Activated naive CD8-positive, alpha-beta T cell treated with anti-CD3 and anti-CD28 coated beads, Interleukin-2, amount 50 U/mL, for 16 hours (primary cell): Measurements from ENCODE around the gene DNAJC18.
"Not testable (repeated sequence)": the region's sequence is repeated elsewhere in the genome, so short reads cannot be mapped to it uniquely, and the experiment has no call there.

ENCODE experiments used
- DNase-seq: peaks from one replicate; pipeline ENCODE4 v3.0.0-alpha.2; 2020; ENCODE audit warnings: low read depth, low spot score

DNAJC18 gene

DNA sequence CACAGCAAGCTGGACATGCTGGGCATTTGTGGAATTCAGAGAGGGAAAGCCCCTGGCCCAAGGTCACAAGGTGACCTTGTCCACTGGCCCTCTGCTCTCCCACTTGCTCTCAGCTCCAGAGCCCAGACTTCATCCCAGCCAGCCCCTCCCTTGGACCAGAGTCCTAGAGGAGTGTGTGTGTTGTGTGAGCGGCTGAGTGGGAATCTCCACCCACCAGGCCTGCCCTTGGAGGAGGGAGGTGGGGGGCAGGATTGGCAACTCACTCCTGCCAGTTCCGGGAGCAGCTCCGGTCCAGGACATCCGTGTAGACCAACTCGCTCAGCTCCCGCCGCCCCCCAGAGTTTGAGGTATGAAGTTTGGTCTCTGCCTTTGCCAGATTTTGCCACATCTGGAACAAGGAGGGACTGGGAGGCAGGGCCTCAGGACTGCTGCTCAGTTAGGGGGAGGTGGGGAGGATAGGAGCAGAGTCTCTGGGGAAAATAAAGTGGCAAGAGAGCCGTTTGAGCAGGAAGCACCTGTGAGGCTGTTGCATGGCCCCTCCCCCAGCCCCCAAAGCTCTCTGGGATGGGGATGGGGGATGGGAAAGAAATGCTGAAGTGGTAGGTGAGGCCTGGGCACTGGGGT is 51.0 kb downstream of the DNAJC18 start:
- no peak for DNase-seq

DNA sequence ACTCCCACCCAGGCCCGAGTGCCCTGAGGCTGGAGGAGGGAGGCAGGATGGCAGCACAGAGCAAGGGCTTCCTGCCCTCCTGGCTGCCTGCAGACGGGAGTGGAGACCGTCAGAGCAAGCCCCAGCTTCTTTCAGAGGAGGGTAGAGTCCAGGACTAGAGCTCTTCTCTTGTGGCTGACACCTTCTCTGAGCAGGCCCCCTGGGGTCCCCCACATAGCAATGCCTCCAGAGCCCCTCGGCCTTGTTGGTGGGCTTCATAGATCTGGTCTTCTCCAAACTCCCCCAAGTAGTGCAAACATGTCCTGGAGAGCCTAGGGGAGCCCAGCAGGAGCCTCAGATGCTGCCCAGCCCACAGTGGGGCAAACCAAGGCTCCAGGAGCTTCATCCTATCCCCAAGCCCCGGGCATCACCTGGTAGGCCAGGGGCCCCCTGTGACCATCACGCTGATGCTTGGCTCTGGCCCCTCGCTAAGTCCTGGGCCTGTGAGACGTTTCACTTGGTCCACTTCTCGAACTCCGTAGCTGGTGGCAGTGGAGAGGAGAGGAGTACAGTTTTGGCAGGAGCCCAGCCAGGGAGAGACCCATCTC is 51.6 kb downstream of the DNAJC18 start:
- no peak for DNase-seq

DNA sequence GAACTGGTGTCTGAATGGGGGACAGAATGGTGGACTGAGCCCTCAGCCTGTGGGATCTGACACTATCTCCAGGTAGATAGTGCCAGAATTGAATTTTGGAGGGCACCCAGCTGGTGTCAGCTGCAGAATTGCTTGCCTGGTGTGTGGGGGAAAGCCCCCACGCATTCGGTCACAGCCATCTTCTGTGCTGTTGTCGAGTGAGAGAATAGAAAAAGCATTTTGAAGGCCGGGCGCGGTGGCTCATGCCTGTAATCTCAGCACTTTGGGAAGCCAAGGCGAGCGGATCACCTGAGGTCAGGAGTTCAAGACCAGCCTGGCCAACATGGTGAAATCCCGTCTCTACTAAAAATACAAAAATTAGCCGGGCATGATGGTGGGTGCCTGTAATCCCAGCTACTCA is 52.4 kb downstream of the DNAJC18 start:
- not testable (repeated sequence) for DNase-seq

DNA sequence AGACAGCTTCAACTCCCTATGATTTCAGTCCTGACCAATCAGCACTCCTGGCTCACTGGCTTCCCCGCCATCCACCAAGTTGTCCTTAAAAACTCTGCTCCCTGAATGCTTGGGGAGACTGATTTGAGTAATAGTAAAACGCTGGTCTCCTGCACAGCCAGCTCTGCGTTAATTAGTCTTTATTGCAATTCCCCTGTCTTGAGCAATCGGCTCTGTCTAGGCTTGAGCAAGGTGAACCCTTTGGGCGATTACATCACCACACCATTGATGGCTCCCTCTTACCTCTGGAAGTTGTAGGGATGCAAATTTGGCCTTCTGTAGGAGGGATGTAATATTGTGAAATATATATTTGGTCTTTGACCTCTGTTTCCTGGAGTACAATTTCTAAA is 53.3 kb downstream of the DNAJC18 start:
- DNase-seq, result no peak

DNA sequence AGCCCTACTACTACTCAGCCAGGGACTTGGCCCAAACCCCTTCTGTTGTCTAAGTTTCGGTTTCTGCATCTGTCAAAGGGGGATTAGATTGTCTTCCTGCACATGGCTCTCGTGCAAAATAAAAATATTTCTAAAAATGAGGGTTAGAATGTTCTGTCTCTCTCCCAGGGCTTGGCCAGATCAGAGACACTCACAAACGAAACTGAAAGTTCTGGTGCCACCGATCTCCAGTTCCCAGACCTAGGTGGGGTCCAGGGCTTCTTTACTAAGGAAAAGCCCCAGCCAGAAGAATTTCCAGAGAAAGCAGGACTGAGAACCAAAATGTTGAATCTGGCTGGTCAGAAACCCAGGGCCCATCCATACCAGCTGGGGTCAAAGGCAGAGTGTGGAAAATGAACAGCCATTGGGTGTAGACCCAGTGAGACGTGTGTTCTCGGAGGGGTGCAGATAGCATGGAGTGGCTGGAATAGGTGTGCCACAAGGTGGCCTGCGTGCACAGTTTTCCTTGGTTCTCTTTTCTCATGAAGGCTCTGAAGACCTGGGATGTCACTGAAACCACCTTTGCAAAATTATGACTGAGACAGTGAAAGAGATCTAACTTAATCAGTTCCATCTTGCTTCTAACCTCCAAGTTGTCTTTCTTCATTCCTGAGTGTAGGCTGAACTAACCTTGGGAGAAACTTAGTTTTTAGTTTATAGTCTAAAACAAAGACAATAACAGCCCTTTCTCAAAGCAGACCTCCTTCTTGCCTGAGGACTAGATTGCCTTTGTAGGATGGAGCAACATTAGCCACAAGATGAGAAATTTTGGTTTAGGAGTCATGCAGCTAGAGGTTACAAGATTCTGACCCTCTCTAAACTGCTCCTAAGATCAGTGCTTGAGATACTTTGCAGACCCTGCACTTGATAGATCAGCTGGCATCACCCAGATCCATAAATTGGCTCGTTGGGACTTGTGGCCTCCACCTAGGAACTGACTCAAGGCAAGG is 54.0 kb downstream of the DNAJC18 start:
- no peak for DNase-seq

DNA sequence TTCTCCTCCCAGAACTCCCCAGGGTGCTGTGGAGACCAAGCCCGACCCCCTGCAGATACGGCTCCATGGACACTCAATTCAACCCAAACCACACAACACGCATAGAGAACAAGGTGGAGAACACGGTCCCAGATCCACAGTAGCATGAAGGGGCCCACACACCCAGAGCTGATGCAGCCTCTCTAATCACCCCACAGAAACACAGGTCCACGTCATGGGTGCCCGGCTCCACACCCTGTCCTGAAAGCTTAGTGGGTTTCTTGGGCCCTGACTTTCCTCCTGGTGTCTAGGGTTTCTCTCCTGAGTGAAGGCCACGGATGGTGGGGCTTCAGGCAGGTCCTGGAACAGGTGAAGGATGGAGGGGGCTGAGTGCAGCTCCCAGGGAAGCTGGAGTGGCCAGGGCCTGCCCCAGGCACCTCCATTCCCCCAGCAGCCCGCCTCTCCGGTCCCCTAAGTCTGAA is 54.7 kb downstream of the DNAJC18 start:
- DNase-seq, result no peak

DNA sequence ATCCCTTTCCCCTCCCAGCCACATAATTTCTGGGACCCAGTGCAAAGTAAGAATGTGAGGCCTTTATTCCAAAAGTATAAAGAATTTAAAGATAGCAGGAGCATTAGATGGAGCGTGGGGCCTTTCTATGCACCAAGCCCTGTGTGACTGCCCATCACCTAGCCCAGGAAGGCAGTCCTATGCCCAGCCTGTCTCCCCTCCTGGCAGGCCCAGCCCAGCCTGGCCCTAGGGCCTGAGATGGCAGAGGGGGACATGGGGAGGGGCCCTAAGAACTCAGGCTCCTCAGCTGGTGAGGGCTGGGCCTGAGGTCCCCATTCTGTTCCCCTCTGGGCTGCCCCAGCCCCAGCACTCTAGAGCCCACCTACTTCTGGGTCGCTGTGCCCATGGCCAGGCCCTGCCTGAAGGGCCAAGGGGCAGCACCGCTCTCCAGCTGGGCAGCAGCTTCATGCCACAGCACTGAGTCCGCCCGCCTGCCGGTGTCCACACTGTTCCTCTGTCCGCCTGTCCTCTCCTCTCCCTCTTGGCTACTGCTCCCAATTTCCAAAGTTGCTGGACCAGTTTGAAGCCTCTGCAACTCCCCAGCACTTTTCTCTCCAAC is 55.2 kb downstream of the DNAJC18 start:
- DNase-seq, result no peak

DNA sequence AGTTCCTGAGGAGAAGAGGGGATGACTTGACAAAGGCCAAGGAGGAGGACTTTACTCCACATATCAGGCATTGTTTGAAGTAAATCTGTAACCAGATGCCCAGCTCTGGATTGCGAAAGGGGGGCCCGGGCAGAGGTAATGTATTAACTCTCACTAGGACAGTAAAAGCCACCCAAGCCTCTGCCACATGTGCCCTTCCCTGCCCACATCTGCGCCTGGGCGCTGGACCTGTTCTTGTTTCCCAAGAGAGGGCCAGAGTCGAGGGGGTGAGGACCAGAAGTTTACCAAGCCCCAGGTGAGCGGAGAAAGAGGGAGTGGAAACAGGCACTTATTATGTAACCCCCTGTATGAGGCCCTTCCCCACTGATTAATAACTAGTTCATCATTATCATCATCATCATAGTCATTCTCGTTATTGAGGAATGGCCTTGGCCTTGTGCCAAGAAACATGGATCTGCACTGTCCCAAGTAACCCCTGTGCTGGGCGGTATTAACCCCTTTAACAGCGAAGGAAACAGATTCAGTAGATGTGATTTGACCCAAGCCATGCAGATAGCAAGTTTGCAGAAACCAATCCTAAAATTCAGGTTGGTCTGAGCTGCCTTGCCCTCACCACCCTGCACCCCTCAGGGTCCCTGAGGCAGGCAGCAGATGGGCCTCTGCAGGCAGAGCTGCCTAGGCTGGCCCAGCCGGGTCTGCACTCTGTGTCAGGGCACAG is 55.9 kb downstream of the DNAJC18 start, which contains the start of gene SLC23A1:
Gene SLC23A1 (minus strand): TSS at position 23 of the 718 bp plus-strand sequence. CDS start 44 bp downstream, outside the sequence.
- DNase-seq, result no peak

DNA sequence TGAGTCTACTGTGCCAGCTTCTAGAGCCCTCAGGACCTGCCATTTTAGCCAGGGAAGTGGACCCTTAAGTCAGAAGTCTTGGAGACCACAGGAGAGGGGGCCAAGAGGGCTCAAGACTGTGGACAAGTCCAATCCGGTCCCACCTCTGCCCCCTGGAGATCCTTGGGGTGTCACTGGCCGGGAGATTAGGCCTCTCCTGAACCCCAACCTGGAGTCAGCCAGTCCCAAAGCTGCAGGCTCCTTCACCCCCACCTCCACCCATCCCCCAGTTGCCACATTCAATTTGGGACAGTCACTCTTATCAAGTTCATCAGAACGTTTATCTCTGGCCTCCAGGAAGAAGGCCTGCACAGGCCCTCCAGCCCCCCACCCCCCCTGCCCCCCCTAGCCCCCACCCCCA is 56.5 kb downstream of the DNAJC18 start:
- no peak for DNase-seq

DNA sequence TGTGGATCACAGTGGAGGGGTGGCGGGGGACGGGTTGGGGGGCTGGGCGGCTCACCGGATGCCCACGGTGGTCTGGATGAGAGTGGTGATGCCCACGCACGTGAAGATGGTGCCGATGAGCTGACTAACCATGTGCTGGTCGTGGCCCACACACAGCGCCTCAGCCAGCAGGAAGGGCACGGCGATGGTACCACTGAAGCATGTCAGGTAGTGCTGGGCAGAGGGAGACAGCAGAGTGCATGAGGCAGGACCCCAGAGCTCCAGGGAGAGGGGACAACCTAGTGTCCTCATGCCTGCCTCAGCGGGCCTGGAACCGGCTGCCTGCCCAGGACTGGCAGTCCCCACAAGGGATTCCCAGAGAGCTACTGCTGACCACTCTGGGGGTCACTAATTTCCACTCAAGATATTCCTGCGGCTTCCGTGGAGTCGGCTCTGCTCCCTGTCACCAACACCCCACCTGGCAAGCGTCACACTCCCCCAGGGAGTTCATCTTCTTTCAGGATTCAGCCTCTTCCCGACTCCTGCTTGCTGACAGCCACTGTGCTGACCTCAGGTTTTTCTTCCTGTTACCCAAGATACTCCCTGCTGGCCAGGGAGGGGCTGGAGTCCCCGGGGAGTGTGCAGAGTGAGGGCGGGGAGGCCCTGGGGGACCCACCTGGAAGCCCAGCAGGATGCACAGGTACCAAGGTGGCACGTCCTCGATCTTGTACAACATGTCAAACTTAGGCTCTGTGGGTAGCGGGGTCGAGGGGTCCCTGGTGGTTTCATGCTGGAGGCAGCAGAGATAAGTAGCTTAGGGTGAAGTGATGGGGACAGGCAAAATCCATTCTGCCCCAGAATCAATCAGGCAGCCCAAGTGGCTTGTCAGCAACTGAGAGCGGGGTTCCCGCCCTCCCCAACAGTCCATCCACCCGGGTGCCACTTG is 57.2 kb downstream of the DNAJC18 start:
- no peak for DNase-seq

DNA sequence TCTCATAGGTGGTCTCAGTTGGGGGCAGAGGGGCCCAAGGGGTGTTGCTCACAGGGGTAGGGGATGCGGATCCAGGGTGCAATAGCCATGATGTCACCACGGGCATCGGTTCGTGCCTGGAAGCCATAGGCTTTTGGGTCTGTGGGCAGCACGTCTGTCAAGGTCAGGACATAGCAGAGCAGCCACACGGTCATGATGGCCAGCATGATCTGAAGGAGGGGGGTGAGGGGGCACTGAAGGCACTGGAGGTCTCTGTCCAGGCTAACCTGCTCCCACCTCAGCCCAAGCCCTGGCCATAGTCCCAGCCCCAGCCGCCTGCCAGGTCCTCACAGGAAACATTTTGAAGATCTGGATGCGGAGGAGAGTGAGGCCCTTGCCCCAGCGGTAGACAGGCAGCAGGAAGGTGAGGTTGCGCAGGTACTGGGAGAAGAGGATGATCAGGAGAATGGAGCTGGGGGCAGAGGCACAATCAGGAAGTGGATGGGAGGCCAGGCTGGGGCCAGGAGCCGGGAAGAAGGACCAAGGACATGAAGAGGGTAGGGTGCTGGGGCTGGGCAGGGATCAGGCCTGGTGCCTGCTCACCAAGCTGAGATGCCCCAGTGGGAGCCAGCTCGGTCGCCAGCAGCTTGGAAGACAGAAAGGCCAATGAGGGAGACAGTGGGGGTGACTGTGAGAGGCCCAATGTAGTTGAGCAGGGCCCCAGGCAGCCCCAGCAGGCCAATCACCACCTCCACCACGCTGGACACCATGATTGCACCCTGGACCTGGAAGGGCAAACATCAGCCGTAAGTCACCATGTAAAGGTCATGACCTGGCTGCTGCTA is 59.5 kb downstream of the DNAJC18 start:
- no peak for DNase-seq

DNA sequence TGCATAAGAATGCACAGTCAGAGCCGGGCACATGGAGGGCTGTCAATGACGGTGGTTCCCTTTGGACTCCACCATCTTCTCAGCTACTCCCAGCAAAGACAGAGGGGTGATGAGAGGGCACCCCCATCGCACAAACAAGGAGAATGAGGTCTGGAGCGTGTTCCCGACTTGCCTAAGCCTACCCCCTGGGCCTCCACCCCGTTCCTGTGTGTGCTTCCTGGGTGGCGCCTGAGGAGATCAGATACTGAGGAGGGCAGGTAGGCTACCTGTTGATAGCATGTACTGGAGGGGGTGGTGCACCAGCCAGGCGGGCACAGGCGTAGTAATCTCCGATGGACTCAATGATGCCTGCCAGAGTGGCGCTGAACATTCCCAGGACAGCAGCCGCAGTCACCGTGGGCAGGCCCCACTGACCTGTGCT is 60.4 kb downstream of the DNAJC18 start:
- DNase-seq, result no peak

DNA sequence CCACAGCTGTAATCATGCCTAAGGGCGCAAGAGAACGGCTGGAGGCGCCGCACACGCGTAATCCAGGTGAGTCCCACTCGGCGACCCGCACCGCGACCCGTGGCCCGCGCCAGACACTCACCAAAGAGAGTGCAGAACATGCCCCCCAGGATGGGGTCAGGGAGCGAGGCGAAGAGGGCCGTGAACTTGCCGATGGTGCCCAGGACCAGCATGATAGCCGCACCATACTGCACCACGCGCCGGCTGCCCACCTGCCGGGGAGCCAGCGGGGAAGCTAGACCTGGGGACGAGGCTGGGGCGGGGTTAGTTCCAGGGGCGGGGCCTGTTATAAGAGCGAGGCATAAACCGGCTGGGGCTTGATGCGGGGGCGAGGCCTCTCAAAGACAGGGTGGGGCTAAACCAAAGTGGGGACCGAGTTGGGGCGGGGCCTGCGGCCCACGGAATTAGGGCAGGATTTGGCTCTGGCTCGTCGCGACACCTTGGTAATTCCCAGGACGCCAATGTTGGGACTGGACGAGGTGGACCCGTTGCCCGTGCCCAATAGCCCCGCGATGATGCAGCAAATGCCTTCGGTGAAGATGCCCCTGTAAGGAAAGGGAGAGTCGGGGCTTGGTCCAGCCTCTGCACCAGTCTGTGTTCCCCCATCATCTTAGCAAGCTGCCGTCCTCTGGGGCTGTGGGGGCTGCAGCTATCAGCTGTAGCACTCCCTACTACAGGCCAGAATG is 61.1 kb downstream of the DNAJC18 start:
- DNase-seq, result no peak

DNA sequence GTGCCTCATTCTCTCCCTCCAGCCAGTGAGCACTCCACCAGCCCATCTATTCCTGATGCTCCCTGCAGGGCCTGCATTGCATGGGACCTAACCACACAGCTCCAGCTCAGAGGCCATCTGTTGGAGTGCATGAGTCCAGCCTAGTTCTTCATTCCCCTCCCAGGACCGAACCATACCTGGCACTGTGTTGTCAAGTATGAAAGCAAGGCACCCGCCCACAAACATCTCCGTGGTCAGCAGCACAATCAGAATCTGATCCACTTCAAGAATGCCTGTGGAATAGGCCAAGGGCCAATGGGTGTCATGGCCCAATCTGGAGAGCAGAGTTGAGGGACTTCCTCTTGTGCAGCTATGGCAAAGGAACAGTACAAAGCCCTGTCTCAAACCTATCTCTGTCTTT is 62.1 kb downstream of the DNAJC18 start:
- no peak for DNase-seq

DNA sequence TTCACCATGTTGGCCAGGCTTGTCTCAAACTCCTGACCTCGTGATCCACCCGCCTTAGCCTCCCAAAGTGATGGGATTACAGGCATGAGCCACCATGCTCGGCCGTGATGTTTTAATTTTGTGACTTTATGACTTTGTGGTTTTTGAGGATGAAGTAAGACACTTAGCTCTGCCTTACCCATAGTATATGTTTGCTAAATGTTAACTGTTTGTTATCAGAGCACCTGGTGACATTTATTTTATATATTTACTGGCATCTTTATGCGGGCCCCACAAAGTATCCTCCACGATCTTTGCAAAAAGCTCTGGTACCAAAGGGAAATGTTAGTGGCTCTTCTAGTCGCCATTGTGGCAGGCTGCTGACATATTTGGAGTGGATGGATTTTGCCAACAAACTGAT is 63.0 kb downstream of the DNAJC18 start:
- no peak for DNase-seq

DNA sequence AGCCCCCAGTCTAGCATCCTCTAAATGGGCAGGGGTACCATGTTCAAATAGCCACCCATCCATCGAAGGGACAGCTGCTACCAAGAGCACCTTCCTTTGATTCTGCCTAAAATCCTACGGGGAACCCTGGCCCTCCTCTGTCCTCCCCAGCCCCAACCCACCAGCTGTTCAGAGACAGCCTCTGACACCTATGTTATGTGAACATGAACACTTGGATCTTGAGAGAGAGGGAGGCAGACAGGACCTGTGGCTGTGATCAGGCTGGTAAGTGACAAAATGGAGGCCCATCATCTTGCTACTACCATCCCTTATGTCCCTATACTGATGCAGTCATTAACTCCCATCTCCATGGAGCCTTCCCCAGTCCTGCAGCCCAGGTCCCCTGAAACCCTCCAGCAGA is 64.4 kb downstream of the DNAJC18 start:
- no peak for DNase-seq

DNA sequence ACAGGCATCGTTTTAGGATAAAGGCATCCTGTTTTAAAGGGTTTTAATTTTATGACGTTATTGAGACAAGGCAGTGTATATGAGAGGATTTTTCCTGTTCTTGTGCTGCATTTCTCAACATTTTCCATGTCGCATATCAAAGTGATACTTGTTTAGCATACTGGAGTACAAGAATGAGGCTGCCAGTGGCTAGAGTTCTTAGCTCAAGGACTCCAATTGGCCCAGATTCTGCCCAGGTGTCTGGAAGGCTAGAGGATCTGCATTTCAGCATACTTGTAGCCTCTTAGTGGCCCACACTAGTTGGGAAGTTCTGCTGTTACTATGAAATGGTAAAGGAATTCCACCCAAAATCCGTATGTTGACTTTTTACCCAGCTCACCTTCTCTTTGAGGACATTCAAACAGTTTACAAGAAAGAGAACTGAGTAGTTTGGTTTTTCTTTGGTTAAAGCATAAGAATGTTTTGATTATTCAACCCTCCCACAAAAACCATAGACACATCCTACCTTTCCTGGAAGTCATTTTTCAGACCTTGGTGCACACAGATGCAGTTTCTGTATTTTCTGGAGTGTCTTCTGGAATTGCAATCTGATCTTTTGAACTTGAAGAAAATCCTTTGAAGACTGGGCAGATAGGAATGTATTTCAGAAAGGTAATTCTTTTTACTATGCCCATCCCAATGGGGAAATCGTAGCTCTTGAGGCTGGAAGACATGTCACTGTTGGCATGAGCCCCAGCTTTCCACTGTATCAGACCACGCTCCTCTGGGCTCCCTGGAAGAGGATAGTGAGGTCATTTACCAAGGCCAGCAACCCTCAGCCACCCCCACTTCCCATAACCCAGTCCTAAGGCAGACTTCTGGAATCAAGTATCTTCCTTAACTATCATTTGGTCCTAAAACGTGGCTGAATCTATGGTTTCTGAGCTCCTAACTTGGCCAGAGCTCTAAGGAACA is 67.6 kb downstream of the DNAJC18 start:
- DNase-seq, result no peak

DNA sequence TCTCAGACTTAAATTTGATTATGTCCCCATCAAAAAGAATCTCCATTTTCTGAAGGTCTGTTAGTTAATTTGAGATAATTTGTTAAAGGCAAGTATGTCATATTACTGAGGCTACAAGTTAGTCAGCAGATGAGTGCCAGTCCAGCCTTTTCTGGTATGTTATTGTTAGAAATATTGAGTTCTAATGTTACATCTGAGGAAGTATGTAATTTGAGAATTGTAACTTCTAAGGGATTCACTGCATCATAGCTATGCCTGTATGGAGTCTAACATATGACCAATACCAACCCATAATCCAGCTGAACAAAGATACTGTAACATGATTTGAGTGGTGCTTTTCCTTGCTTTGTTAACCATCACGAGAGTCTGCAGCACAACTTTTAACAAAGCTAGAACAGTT is 70.1 kb downstream of the DNAJC18 start:
- no peak for DNase-seq
